NCI-H146 (cell line): ENCODE measurements around the gene CMA1.
A peak's percentile ranks its signal among the peaks of the same experiment; 100 is the strongest.

ENCODE experiments used
- DNase-seq: peaks from one replicate; lab custom pipeline; 2025; lab: John Stamatoyannopoulos, UW

CMA1 gene

DNA sequence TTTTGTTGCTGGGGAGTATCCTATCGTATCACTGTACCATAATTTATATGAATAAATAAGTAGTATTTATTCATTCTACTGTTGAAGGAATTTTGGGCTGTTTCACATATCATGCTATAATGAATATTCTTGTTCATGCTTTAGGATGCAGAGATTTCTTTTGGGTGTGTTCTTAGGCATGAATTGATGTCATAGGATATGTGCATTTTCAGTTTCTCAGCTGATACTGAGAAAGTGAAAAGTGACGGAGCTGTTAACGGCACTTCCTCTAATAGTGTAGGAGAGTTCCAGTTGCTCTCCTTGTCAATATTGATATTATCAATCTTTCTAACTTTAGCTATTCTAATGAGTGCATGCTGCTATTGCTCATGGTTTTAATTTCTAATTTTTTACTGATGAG, 42.3 kb downstream of the CMA1 start:
- DNase-seq = no peak

DNA sequence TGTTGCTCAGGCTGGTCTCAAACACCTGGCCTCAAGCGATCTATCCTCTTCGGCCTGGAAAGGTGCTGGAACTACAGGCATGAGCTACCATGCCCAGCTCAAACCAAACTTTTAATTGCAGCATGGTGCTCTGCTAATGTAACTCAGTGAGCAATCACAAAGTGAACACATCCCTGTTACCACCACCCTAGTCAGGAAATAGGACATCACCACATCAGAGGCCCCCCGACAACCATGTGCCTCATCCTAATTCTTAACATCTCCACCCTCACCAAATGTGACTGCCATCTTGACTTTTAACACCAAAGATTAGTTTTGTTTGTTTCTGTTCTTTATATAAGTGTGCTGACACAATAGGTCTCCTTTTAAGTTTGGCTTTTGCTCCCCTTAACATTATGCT, 42.7 kb downstream of the CMA1 start:
- DNase-seq = no peak

DNA sequence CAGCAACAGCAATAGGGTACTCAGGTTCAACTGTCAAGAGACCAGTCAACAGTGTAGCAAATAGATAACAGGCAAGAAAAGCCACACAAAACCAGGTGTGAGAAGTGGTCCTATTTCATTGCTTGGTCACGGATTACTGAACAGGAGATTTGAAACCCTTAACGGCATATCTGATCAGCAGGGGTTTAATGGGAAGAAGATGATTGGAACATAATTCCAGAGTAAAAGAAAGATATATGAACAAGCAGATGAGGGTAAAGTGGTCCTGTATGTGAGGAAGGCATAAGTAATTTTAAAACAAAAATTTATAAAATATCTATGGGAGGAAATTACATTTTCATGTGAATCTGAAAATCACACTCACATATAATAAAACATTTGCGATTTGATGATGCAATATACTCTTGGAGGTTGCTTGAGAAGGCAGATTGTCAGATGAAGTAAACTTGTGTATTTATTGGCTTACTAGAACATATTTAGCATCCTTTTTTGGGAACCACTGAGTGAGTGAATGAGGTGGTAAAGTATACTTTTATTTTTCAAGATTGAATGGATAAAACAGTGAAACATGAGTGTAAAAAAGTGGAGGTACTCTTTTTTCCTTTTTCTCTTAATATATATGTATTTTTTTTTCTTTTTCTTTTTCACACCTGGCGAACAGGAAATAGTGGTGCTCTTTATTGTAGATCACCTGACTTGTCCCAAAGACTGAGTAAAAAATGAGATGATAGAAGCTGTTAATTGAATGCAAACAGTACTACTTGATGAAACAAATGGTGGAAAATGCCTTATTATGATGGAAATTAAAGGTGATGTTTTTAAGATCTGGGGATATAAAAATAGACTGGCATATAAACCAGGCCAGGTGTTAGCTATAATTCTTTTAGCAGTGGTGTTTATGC, 43.9 kb downstream of the CMA1 start:
- DNase-seq = no peak

DNA sequence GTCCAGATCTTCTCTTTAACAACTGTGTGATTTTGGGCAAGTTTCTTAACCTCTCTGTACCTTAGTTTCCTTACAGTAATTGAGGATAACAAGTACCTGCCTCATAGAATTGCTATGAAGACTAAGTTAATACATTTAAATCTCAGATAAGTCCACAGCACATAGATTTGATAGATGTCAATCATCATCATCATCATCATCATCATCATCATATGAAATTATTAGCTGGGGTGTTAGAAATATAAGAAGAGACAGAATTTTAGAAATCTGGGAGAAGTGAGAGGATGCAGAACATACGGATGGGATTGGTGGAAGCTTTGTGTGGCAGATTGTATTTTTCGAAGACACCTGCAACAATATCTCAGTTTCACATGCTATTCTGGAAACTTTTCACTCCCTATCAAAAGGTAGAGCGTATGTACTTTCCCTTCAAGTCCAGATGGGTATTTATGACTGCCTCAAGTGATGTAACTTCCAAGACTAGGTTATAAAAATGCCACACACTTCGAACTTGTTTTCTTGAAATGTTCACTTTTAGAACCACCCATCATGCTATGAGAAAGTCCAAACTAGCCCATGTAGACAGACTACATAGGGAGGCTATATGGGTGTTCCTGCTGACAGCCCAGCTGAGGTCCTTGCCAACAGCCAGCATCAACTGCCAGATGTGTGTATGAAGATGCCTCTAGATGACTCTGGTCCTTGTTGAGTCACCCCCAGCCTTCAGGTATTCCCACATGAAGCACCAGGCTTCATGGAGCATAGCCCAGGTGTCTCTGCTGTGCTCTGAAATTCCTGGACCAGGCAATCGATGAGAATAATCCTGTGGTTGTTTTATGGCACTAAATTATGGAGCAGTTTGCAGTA, 44.8 kb downstream of the CMA1 start:
- peak; percentile 23 for DNase-seq

DNA sequence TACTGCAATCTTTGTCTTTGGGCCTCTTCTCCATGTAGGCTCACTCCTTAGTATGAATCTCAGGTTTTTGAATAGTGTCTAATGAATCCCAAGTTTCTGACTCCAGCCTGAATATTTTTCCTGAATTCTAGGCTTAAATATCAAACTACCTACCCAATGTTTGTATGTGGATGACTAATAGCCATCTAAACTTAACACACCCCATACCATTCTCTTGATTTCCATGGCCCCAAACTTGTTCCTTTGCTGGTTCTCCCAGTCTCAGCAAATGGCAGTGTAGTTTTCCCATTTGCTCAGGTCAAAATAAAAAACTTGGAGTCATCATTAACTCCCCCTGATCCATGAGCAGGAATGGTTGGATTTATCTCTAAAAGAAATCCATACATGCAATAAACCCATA, 46.7 kb downstream of the CMA1 start:
- DNase-seq = no peak

DNA sequence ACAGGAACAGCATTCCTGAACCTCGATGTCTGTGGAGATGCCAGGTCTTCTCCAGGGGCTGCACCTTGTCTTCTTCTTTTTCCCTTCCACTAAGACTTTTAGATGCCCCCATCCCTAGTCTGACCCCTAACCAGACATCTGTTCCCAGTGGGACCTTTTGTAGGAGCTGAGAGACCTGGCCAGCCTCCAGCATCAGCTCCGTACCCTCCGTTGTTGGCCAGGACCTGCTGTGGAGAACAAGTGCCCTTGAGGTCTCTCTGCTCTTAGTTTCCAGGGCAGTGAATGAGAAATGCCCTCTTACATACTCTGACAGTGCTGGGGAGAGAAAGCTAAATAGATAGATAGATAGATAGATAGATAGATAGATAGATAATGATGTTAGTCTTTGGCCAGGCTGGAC, 48.7 kb downstream of the CMA1 start:
- DNase-seq = no peak

DNA sequence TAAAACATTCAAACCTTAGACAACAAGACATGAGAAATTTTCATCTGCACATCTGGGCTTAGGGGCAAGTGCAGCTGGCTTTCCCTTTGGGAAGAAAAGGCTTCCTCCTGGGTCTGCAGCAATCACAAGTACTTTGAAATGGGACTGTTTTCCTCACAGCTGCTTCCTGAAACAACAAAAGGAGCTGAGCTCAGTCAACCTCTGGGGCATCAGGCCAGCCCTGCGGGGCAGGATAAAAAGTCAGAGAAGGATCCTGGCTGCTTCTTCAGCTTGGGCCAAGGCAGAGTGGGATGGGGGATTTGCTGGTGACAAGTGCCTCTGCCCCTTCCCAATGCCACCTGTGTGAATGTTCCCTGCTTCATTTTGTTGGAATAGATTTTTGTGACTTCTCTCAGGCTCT, 49.3 kb downstream of the CMA1 start:
- no peak for DNase-seq

DNA sequence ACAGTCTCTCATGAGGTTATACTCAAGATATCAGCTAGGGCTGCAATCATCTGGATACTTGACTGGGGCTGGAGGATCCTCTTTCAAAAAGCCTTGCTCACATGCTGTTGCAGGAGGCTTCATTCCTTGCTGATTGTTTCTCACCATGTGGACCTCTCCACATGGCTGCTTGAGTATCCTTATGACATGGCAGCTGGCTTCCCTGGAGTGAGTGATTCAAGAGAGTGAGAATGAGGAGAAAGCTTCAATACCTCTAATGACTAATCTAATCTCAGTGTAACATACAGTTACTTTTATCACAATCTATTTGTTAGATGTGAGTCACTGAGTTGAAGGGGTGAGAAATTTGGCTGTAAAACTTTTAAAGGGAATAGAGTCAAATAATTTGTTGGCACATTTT, 51.1 kb downstream of the CMA1 start:
- DNase-seq = no peak
